NOMO-1 treated with DMSO at 0.1 percent for 48 hours (cell line): Measurements from ENCODE around the gene NUPR2.
"Not testable (repeated sequence)": the region's sequence is repeated elsewhere in the genome, so short reads cannot be mapped to it uniquely, and the experiment has no call there.

Source experiments
- DNase-seq: peaks from one replicate; lab custom pipeline; 2025; ENCODE audit not compliant: unreplicated experiment; lab: John Stamatoyannopoulos, UW

The NUPR2 gene

GRCh38 chr7:56087445-56087844 lies 28.8 kb downstream of the NUPR2 start:
- no peak for DNase-seq

- DNase-seq, result no peak
Observed at GRCh38 chr7:56086761-56087160, 29.5 kb downstream of the NUPR2 start.

- DNase-seq, result no peak
Observed at GRCh38 chr7:56083150-56083785, 32.9 kb downstream of the NUPR2 start.

- no peak for DNase-seq
Observed at GRCh38 chr7:56081626-56082340, 34.4 kb downstream of the NUPR2 start.

- DNase-seq, result not testable (repeated sequence)
Observed at GRCh38 chr7:56080726-56081435, 35.3 kb downstream of the NUPR2 start.

GRCh38 chr7:56079450-56080185 lies 36.6 kb downstream of the NUPR2 start:
- DNase-seq, result no peak

GRCh38 chr7:56078196-56078595 lies 38.0 kb downstream of the NUPR2 start:
- no peak for DNase-seq

- DNase-seq, result no peak
Observed at GRCh38 chr7:56077681-56078080, 38.5 kb downstream of the NUPR2 start.

GRCh38 chr7:56074371-56074791 lies 41.8 kb downstream of the NUPR2 start:
- peak; percentile 46 for DNase-seq

GRCh38 chr7:56066376-56066775 lies 49.8 kb downstream of the NUPR2 start:
- not testable (repeated sequence) for DNase-seq
